Spleen (tissue), 7 donors: Measurements from ENCODE around the gene CES4A.

Source experiments
- CTCF ChIP-seq, 11 experiments: fragments of 200-600 bp in 7 of 11; fragments of 450-650 bp in 4 of 11; sonication (generic) in 4 of 11; IDR thresholded peaks in 8 of 11; conservative IDR thresholded peaks in 3 of 11; 1 replicate in 7 of 11; 2 replicates in 4 of 11; pipeline versions ENCODE4 v1.4.0 to v1.8.0; 2016 to 2021; ENCODE audit warnings: antibody characterized with exemption in 11 of 11, inconsistent platforms in 4 of 11, mild to moderate bottlenecking in 1 of 11
- POLR2AphosphoS5 ChIP-seq, 3 donors: sonication (generic); formaldehyde crosslinking; IDR thresholded peaks; one replicate each; pipeline ENCODE4 v1.5.1; 2017; ENCODE audit warnings: antibody characterized with exemption in 3 of 3
- donor health status: DM: no; HTN: no; CAD: no; lungs with moderate emphysema.
- donor health status: DM: no; HTN: no; CAD: no.
- donor health status: DM: no; HTN: no; CAD: no.

- no peak for TF ChIP-seq CTCF (IDR thresholded peaks at IDR 0.05 in 8 of 11, conservative IDR thresholded peaks at IDR 0.05 in 3 of 11)
- TF ChIP-seq POLR2AphosphoS5 (IDR thresholded peaks at IDR 0.05): no peak
Measured at GRCh38 chr16:66986559-66986958, 1.8 kb upstream of the CES4A start.
